Inflammatory macrophage treated with lipopolysaccharide for 1 hour (primary cell): ENCODE data around the gene PCID2.

Source experiments
- DNase-seq, 2 donors: peaks; one replicate each; pipeline ENCODE4 v3.0.0-alpha.2; 2020 to 2022

The PCID2 gene

GRCh38 chr13:113148407-113148806, 60.1 kb downstream of the PCID2 start:
- DNase-seq, result no peak

DNA sequence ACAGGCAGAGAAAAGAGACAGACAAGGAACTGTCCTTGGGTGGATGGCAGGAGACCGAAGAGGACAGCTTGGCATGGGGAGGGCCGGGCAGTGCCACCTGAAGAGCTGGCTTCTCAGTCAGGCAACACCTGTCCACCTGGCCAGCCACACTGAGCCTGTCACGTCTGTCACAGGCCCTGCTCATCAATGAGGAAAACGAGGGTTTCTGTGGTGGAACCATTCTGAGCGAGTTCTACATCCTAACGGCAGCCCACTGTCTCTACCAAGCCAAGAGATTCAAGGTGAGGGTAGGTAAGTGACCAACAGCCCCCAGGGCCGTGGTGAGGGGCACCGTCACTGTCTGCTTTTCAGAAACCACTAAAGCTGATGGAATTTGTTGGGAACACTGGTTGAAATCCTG, 61.3 kb downstream of the PCID2 start:
- no peak for DNase-seq

DNA sequence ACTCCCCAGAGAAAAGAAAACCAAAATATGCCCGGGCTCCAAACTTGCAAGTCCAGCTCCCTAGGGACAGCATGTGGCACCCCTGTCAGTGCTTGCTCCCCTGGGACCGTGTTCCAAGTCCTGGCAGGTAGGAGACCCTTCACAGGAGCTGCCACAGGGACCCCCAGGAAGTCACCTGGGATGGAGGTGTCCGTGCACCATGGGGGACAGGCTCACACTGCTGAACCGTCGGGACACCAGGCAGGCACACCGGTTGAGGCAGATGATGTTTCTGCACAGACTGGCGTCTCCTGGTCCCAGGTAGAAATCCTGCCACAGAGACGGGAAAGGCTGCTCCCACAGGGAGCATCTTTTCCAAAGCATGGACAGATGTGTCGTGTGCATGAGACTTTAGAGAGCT, 61.7 kb downstream of the PCID2 start:
- no peak for DNase-seq

DNA sequence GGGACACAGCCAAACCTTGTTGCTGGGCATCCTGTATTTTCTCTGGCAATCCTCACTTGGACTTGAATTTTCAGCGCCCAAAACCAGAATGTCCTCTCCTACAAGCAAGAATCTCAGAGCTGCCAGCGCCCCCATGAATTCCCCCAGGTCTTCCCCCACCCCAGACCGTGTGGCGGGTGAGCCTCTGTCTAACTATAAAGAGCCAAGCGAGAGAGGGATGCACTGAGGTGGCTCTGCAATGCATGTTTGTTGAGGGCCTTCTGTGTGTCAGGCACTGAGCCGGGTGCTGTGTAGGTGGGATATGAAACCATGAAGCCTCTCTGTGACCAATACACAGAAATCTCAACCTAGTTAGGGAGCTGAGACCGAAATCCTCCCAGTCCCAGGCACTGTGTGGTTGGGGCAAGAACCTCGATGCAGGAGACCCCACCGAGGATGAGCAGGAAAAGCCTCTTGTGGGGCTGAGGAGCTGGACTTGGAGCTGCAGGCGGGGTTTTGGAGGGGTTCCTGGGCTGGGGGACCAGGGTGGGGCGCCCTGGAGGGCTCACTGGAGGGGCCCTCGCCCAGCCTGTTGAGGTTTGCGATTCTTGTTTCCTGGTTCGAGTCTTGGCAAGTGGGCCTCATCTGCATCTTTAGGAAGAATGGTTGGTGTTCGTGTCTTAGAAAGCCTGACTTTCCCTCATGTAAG, 62.4 kb downstream of the PCID2 start:
- no peak for DNase-seq

- no peak for DNase-seq
Observed at GRCh38 chr13:113145496-113145895, 63.0 kb downstream of the PCID2 start.

GRCh38 chr13:113144255-113144629, 64.2 kb downstream of the PCID2 start:
- DNase-seq, result no peak

DNA sequence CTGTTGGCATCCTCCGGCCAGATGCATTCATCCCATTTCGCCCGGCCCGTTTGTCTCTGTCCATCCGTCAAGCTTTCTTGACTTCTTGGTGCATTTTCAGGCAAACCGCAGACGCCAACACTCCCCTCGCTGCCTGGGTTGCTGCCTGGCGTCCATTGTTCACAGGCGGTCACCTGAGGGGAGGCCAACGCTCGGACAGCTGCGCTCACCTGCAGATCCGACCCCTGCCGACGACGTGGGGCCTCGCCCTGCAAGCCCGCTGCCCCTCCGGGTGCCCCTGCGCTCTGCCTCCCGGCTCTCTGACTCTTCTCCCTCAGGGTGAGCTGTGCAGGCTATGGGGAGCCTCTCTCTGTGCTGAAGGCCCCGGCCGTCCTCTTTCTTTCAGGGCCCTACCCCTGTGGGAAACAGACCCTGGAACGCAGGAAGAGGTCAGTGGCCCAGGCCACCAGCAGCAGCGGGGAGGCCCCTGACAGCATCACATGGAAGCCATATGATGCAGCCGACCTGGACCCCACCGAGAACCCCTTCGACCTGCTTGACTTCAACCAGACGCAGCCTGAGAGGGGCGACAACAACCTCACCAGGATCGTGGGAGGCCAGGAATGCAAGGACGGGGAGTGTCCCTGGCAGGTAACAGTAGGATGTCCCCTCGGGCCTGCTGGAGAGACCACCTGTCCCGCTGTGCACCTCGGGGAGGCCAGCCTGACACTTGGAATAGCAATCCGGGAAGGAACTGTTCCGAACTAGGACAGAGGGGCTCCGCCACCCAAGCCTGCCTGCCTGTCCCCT, 64.8 kb downstream of the PCID2 start:
- no peak for DNase-seq

DNA sequence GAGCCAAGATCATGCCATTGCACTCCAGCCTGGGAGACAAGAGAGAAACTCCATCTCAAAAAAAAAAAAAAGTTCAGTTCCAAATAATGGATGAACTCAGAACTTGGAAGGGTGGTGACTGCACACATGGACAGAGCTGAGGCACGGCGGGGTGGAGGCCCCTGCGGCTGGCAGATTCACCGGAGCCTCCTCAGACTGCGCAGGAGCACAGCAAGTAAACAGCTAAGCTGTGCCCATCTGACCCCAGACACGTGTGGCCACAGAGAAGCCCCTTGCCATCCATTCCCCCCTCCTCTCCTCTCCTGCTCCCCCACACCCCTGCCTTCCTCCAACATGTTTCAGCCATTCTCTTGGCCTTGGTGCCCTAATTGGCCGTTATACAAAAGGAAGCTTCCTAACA, 65.6 kb downstream of the PCID2 start:
- DNase-seq, result no peak

GRCh38 chr13:113141601-113141970, 66.9 kb downstream of the PCID2 start:
- DNase-seq, result no peak

DNA sequence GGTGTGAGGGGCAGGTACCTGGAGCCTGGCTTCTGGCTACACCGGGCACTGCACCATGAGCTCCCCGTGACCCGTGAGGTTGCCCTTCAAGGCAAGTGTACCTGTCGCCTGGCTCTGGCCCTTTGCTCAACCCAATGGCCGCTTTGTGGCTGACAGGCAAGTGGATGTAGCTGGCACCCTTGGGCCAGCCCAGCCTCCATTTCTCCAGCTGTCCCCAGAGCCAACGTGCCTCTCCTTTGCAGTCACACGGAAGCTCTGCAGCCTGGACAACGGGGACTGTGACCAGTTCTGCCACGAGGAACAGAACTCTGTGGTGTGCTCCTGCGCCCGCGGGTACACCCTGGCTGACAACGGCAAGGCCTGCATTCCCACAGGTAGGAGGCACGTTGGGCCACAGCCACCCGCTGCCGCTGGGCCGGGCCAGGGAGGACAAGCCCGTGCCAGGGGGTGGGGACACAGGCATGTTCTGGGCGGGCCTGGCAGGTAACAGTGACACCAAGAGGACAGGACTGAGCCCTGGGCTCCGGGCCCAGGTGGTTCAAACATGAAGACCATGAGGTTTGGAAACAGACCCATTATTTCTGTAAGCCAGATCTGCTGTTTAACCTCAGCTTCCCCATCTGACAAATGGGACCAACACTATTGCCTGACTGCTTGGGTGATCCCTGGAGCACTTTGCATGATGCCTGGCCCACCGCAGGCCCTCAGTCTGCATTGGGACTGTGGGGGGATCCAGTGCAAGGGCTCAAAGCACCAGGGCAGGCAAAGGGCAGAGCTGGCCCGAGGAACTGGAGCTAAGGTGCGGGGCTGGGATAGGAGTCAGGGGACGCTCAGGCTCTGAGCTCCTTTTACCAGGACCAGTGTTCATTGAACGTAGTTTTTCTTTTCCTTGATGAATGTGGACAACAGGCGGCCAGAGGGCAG, 67.5 kb downstream of the PCID2 start:
- no peak for DNase-seq

GRCh38 chr13:113139577-113139976, 68.9 kb downstream of the PCID2 start:
- DNase-seq, result no peak

GRCh38 chr13:113138792-113139551, 69.5 kb downstream of the PCID2 start:
- peak; percentile 15 to 17 for DNase-seq

- DNase-seq, result no peak
Observed at GRCh38 chr13:113137691-113138298, 70.7 kb downstream of the PCID2 start.

DNA sequence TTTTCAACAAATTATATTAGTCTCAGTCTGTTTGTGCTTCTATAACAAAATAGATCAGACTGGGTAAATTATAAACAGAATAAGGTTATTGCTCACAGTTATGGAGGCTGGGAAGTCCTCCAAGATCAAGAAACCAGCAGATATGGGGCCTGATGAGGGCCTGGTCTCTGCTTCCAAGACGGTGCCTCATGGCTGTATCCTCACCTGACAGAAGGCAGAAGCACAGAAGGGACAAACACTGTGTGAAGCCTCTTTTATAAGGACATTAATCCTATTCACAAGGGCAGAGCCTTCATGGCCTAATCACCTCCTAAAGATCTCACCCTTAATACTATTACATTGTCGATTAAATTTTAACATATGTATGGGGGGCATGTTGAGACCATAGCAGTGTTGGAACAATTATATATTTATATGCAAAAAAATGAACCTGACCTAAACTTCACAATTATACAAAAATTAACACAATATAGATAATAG, 73.1 kb downstream of the PCID2 start:
- DNase-seq, result no peak

DNA sequence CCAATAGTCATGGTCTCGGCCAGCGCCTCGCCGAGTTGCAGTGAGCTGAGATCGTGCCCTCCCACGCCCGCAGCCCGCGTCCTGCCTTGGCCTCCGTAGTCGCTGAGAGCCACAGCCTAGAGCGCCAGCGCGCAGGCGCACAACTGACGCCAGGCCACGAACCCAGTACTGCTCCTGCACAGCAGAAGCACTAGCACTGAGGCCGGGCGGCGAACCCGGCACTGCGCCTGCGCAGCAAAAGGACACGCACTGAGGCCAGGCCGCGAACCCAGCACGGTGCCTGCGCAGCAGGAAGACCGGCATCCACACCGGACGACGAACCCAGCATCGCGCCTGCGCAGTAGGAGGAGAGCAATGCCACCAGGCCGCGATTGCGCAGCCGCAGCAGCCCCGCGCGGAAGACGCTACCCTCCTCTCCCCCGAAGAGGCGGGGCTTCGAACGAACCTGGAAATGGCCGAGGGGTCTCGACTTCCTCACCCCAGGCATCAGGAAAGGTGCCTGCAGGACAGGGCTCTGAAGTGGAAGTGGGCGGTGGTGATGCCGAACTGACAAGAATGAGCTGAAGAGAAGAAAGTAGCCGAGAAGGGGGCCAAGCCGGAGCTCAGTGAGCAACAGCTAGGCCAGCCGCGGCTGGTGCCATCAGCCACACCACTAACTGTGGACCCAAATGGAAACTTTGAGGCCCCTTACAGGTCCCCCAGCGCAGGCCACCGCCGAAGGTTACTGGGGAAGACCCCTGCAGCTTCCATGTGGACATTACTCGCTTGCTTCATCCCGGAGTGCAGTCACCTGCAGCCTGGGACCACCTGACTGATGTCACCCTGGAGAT, 78.3 kb downstream of the PCID2 start:
- DNase-seq, result no peak

DNA sequence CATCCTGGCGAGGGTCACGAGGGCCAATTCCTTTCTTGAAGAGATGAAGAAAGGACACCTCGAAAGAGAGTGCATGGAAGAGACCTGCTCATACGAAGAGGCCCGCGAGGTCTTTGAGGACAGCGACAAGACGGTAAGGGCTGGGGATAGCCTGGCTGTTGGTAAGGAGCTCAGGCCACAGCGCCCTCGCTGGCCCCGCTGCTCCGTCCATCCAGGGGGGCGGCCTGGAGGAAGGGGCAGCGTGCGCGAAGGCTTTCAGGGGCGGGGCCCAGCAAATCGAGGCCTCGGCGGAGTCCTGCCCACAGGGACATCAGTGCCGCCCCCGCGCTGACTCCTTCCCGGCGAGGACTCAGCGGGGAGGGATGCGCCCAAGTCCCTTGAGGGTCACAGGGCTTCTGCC, 79.0 kb downstream of the PCID2 start:
- DNase-seq, result no peak
